Neural crest cell (in vitro differentiated cells): ENCODE results near the gene MYL2. TPM values are rescaled to one million over a fixed set of nuclear protein-coding genes. Genes with fewer than 3 reads are reported as not detected.

Experiments used
- DNase-seq: peaks from one replicate; pipeline ENCODE4 v3.0.0; 2021; ENCODE audit warnings: low read depth, mixed read lengths, low spot score
- H3K27ac Mint-ChIP-seq: one replicate; pipeline ENCODE4 v1.8.0; 2021; ENCODE audit warnings: mild to moderate bottlenecking, mixed read lengths; ENCODE audit not compliant: unreplicated experiment
- H3K27me3 Mint-ChIP-seq: 2 replicates; pipeline ENCODE4 v1.8.0; 2021; ENCODE audit warnings: low read depth, mild to moderate bottlenecking, mixed read lengths
- H3K36me3 Mint-ChIP-seq: 2 replicates; pipeline ENCODE4 v1.8.0; 2021; ENCODE audit warnings: low read depth, mild to moderate bottlenecking, mixed read lengths
- H3K4me1 Mint-ChIP-seq: 2 replicates; pipeline ENCODE4 v1.8.0; 2021; ENCODE audit warnings: mixed read lengths
- H3K4me3 Mint-ChIP-seq: one replicate; pipeline ENCODE4 v1.8.0; 2021; ENCODE audit warnings: mild to moderate bottlenecking, mixed read lengths
- H3K9me3 Mint-ChIP-seq: 2 replicates; pipeline ENCODE4 v1.8.0; 2021; ENCODE audit warnings: mixed read lengths
- CTCF ChIP-seq: fragments of 200-600 bp; sonication (generic); conservative IDR thresholded peaks from 2 replicates; pipeline ENCODE4 v1.5.0; 2021; ENCODE audit warnings: antibody characterized with exemption, mild to moderate bottlenecking
- total RNA-seq: library from RNA; stranded (reverse); gene quantifications from 2 replicates; pipeline ENCODE4 v1.2.1, GENCODE V29; 2021

MYL2 gene
- total RNA-seq, 1 donor from 2014 or later: not detected

GRCh38 chr12:110906516-110906915 is 13.9 kb downstream of the MYL2 start:
- TF ChIP-seq CTCF: no peak
- no peaks in the 10 kb centered on the region for H3K36me3 Mint-ChIP-seq
- H3K4me3 Mint-ChIP-seq: no peak overlapping the region
- H3K27me3 Mint-ChIP-seq: peaks cover 19% of the 10 kb centered on the region
- H3K9me3 Mint-ChIP-seq: peaks cover 3% of the 10 kb centered on the region
- H3K4me1 Mint-ChIP-seq: peaks cover 6% of the 10 kb centered on the region
- H3K27ac Mint-ChIP-seq: no peak overlapping the region
- no peak for DNase-seq

GRCh38 chr12:110906083-110906482 is 14.3 kb downstream of the MYL2 start:
- no peak for DNase-seq
- no peaks in the 10 kb centered on the region for H3K36me3 Mint-ChIP-seq
- H3K4me1 Mint-ChIP-seq: peaks cover 6% of the 10 kb centered on the region
- no peak for TF ChIP-seq CTCF
- no peak overlapping the region for H3K27ac Mint-ChIP-seq
- peaks cover 21% of the 10 kb centered on the region for H3K27me3 Mint-ChIP-seq
- peaks cover 3% of the 10 kb centered on the region for H3K9me3 Mint-ChIP-seq
- no peak overlapping the region for H3K4me3 Mint-ChIP-seq

GRCh38 chr12:110903511-110903910 is 16.9 kb downstream of the MYL2 start:
- no peak for TF ChIP-seq CTCF
- Mint-ChIP-seq H3K4me3 (no peak overlapping the region), H3K9me3 (peaks cover 3% of the 10 kb centered on the region), H3K27ac (no peak overlapping the region), H3K4me1 (peaks cover 6% of the 10 kb centered on the region), H3K36me3 (no peaks in the 10 kb centered on the region), H3K27me3 (peaks cover 23% of the 10 kb centered on the region)
- no peak for DNase-seq

- no peak overlapping the region for H3K27ac Mint-ChIP-seq
- H3K9me3 Mint-ChIP-seq: peaks cover 3% of the 10 kb centered on the region
- no peaks in the 10 kb centered on the region for H3K36me3 Mint-ChIP-seq
- no peak for TF ChIP-seq CTCF
- H3K27me3 Mint-ChIP-seq: peaks cover 21% of the 10 kb centered on the region
- no peak for DNase-seq
- no peak overlapping the region for H3K4me3 Mint-ChIP-seq
- H3K4me1 Mint-ChIP-seq: no peaks in the 10 kb centered on the region
Measured at GRCh38 chr12:110901401-110901800, 19.0 kb downstream of the MYL2 start.

- Mint-ChIP-seq H3K4me1 (peaks cover 8% of the 10 kb centered on the region), H3K4me3 (no peak overlapping the region), H3K9me3 (no peaks in the 10 kb centered on the region), H3K36me3 (no peaks in the 10 kb centered on the region), H3K27me3 (peaks cover 30% of the 10 kb centered on the region), H3K27ac (no peak overlapping the region)
- TF ChIP-seq CTCF: no peak
- DNase-seq: no peak
Measured at GRCh38 chr12:110896559-110896958, 23.8 kb downstream of the MYL2 start.

GRCh38 chr12:110893956-110894355 is 26.4 kb downstream of the MYL2 start:
- TF ChIP-seq CTCF: no peak
- Mint-ChIP-seq H3K9me3 (no peaks in the 10 kb centered on the region), H3K36me3 (no peaks in the 10 kb centered on the region), H3K27me3 (peaks cover 37% of the 10 kb centered on the region), H3K4me3 (no peak overlapping the region), H3K4me1 (peaks cover 8% of the 10 kb centered on the region), H3K27ac (no peak overlapping the region)
- no peak for DNase-seq
